HG03060 (cell line): ENCODE data around the gene ITPR3.

Source experiments
- ATAC-seq: cut with Tn5 transposase; IDR thresholded peaks from one replicate; pipeline ENCODE4 v1.9.1; 2021; ENCODE audit warnings: low read depth, moderate number of reproducible peaks; ENCODE audit not compliant: unreplicated experiment

The ITPR3 gene

DNA sequence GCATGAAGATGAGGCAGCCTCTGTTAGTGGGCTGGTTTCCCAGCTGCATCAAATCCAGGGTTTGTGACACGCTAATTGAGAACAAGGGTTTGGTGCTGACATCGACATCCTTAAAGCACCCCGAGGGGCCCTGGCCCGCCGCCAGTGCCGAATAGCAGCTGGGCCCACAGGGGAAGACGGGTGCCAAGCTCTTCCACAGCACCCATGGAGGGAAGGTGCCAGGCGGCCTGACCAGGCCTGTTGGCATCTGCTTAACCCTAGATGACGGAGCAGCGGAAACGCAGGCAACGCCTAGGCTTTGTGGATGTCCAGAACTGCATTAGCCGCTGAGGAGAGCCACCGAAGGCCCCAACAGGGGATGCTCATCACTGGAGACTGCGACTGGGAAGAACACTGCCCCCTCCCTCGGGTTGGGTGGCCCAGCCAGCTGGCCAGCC, 74.3 kb downstream of the ITPR3 start:
- ATAC-seq, result no peak

DNA sequence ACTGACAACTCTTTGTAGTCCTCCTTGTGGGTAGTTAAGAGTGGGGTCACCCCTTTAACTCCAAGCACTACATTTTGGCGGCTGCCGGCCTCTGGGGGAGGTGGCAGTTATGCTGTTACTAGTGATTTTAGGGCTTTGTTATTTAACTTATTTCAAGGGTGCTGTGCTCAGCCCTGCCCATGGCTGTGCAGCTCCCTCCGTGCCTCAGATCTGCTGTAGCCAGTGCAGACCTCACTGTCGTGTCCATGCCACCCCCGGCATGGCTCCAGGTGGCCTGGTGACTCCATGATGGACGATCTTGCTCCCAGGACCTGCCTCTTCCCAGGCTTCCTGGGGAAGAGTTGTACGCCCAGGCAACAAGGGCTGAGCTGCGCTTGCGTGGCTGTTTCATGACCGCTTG, 75.0 kb downstream of the ITPR3 start:
- ATAC-seq, result no peak

DNA sequence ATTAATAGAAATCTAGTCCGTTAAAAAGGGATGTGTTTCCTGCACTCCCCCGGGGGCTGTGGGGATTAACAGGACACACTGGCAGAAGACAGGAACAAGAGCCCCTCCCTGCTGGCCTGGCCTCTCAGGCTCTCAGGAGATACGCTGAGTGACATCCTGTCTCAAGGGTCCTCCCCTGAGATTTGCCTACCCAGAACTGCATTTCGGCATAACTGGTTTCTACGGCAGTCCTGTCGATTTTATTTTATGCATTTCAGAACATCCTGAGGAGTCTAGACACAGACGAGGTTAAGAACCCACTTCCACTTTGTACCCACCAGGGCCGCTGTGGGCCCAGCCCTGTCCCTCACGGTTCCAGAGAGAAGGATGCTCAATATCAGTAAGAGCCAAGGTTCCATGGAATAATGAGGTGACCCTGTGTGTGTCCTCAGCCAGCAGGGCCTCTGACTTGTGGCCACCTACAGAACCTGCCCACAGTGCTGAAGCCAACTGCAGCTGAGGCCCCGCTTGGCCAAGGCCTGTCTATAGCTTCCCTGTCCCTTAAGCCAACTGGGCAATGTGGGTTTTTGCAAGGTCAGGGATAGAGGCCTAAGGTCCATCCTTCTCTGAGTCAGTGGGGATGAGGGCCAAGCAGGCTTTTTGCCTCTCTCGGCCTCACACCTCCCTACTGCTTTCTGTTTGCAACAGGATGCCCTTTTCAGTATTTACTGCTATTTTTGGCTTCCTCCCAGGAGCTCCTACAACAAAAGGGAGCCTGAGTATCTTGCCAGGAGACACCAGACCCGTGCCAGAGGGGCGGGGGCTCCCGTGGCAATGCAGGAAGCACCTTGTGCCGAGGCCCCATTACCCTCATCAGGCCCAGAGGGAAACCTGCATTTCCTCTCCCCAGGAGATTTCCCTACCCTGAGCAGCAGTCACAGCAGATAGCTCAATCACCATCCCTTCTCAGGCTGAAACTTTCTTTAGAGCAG, 75.7 kb downstream of the ITPR3 start:
- no peak for ATAC-seq

DNA sequence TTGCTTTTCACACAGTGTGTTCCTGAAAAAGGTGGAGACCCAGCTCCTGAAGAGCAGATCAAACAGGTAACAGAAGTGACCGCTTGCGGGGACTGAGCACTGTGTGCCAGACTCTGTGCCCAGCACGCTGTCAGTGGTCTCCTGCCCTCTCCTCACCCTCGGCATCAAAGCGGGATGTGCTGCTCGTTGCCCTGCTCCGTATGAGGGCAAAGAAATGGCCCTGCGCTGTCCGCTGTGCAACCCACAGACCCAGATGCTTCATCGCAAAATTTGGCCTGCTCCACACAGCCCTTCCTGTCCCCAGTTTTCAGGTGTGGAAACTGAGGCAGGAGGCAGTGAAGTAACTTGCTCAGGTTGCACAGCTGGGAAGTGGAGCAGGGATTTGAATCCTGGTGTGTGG, 76.7 kb downstream of the ITPR3 start:
- ATAC-seq, result no peak

DNA sequence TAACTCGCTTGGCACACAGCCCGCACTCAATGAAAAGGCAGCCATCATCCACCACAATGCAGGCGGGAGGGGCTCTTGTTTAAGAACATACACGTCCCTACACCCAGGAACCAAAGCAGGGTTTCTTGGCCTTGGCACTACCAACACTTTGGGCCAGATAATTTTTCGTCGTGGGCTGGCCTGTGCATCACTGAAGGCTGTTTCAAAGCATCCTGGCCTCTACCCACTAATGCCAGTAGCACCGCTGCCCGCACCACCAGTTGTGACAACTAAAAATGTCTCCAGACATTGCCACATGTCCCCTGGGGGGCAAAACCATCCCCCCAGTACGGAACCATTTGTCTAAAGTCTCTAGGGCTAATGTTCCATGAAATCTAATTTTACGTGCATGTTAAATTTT, 77.4 kb downstream of the ITPR3 start:
- ATAC-seq, result no peak

DNA sequence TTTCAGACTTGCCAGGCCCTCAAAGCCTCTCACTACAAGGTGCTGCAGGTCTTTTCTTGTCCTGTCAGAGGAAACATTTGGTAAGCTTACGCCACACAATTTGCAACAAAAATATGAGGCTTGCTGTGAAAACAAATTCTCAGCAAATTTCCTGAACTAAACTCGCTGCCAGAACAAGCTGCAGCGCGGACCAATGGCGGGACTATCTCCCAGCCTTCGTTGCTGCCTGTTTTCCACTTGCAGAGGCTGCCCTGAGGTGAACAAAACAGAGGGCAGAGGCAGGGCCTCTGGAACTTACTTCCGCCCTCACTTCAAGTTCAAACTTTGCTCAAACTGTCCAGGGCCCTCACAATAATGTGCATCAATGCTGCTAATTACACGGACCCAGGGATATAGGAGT, 78.0 kb downstream of the ITPR3 start:
- ATAC-seq, result no peak

DNA sequence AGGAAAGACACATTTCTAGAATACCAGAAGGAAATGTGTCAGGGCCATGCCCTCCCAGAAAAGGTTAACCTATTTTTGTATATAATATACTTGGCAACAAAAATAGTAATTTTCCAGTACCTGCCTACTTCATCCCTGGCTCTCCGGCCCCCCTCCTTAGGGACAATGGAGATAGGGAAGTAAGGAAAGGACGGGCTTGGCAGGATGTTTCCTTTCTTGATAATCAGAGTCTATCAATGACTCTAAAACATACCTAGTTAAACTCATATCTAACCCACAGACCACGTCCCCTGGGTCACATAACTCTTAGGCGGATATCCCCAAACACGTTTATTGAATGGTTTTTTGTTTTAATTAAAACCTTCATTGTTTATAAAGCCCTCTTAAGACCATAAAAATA, 78.6 kb downstream of the ITPR3 start:
- ATAC-seq, result no peak

DNA sequence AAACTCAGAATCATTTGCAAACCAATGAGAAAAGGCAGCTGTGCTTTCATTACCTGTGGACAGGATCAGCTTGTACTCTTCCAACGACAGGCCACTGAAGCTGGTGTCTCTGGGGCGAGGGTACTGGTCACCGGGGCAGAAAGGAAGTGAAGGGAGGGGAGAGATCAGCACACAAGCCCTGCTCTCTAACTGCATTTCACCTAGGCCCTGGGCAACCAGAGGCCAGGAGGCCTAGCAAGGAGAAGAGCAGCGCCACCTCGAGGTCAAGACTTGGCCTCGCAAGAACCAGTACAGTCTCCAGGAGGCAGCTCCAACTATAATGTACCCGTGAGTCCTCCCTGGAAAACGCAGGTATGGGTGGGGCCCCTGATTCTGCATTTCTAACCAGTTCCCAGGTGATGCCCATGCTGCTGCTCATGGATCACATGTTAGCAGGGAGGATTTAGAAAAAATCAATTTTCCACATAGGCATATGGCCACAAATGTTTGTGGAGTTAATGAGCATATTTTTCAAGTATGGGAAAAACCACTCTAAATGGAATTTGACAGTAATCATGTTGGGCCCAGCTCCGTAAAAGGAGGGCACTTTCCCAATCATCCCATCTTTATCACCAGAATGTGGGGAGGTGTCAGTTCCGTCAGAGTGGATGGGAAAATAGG, 79.4 kb downstream of the ITPR3 start:
- ATAC-seq, result no peak

DNA sequence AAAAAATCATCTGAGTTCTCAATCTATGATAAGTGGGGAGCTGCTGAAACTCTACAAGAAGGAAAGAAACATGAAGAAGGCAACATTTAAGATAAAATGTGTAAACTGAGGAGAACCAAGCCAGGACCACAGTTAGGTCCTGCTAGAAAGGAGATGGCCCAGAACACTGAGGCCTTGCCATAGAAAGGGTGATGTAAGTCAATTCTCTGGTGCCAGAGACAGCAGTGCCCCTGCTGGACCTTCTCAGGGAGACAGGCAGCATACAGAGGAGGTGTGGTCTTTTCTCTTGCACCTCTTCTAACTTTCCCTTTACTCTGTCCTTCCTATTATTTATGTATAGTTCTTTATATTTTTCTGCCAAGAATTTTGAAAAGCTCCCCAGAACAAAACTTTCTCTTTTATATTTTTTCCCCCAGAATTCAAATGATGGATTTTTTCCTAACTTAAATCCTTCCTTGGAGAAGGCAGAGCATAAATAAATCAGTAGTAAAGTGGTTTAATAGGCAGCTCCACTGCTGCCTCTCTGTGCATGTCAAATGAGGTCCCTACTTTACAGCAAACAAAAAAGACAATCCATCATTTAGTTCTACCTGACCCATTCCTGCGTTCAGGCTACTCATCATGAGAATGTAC, 81.3 kb downstream of the ITPR3 start:
- no peak for ATAC-seq

DNA sequence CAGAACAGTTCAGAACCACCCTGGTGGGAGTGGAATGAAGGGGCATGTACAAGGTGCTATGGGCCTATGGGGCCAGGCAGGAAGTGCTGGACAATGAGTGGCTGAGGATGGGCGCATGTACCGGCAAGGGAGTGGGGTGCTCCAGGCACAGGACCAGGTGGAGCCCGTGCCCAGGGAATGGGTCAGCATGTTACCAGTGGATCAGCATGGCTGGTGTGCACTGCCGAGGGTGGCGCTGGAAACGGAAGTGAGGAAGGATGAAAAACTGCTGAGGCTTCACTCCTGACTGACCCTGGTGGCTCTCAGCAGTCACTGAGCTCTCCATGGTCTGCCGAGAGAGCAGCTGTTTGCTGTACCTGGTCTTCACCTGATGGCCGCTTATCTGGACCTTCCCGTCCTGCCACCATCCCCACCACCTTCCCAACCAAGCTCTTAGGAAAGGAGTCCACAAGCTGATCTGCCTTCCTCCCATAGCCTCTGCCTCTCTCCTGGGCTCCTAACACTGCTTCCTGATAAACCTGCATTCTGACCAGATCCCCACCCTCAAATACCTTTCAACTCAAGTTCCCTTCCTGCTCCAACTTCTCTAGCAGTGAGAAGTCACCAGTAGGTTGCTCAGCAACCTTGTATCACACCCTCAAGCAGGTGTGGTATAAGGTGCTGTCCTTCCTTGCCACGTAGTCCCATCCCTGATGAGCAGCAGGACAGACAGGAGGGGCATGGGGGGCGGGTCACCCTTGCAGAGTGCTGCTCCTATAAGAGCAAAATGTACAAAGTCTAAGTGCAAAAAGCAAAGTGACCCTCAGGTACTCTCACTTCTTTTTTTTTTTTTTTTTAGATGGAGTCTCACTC, 83.3 kb downstream of the ITPR3 start:
- ATAC-seq, result no peak

DNA sequence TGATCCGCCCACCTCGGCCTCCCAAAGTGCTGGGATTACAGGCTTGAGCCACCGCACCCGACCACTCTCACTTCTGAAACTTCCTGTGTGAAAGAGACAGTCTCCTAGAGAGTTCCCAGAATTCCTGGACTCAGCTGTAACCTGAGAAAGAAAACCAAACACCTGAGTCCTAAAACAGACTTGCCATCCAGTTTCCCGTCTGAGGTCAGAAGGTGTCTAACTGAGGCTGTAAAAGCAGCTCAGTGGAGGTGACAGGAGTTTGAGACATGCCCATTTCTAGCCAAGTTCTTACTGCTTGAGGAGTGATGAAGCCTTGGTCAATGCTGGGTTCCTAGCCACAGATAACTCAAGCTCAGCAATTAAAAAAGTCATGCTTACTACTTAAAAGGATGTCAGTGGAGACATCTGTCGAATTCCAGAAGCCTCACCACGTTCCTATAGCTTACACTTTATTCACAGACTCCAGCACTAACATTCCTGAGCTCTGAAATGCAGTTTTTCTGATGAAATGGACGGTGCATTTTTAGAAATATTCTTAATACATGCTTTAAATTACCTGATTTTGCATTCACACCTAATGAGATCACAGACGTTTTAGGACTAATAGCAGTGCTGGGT, 84.3 kb downstream of the ITPR3 start:
- no peak for ATAC-seq

DNA sequence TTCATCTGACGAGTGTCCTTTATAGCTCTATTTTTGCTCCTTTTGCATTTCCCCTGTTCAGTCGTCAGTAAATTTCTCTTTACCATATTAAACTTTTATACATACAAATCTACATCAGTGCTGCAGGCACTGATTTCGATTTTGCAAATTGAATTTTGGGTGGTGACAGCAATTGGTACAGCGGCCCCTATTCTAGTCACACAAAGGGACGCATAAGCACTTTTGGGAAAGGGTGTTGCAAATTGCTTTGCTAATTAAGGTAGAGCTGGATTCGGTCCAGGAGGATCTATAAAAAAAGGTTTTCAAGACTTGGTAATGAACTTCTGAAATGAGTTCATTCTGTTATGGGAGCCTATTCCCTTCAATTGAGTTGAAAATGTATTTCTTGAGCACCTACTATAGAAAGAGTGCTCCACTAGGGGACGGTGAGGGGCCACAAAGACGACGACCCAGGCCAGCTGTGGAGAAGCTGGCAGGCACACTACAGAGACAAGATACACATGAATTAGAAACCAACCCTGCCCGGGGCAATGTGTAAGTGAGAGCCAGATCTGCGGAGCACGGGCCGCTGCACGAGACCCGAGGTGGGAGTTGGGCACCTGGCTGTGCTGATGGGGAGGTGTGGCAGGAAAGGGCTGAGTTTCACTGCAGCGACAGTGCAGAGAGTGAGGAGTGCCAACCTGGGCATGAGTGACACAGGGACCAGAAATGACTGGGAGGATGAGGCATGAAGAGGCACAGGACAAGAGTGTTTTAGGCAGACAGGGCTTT, 85.0 kb downstream of the ITPR3 start:
- ATAC-seq, result no peak

DNA sequence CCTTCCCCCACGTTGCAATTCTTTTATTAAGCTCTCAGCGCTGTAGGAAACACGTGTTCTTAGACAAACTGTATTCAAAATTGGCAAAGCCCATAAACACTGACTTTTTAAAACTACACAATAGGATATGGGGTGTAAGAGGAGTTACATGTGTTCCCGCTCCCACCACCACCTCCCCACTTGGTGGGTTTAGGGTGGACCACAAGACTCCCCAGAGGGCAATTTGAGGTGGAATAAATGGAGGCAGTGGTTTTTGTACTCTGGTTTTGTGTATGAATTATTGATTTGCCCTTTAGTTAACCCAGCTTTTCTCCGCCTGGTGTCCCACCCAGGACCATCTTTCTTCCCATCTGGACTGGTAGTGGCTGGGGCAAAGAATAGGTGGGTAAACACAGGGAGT, 86.6 kb downstream of the ITPR3 start:
- no peak for ATAC-seq

DNA sequence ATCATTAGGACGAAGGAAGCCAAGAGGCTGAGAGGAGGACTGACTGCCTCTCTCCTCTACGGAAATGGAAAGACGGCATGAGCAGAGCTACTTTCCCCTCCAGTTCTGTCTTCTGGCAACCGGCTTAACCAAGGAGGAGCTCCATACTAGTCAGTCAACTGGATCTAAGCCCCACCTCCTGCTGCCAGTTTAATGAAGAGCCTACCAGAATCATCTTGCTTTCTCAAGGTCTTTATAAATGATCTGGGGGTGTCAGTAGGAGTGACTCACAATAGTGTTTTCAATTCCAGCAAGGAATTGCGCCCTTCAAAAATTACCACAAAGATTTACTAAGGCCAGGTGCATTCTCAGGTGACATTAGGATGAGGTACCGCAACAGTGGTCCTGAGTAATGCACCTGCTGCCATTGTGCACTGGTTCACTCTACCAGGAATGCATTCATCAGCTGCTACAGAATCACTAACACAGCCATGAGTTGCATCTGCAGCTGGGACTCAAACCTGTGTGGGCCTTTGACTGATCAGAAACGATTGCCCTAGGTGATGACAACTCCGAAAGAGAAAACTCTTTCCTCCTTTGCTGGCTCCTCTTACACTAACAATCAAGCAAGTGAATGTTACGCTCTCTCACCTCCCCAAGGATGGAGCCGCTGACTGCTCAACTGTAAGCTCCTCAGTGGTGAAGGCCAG, 87.5 kb downstream of the ITPR3 start:
- no peak for ATAC-seq

DNA sequence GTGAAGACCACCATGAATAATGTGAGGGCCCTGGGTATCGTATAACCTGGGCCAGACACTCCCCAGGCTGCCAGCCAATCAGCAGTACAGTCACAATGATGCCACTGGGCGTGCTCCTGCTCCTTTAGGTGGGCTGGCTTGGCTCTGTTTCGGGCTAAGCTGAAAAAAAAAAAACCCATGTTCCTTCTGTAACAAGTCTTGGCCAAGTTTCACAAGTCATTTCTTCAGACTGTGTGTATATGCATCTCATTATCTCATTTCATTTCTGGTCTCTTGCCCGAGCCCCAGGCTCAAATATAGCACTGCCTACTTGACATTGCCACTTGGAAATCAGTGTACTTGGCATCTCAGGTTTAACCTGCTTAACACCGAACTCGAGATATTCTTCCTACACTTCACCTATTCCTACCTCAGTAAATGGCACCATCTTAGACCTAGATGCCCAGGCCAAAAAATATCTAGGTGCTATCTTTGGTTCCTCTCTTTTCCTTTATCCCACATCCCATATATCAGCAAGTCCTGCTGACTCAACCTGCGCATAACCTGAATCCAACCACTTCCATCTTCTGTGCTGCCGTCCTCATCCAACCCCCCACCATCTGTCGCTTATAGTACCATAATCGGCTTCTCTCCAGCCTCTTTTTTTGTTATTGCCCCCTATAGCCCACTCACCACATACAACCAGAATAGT, 88.6 kb downstream of the ITPR3 start:
- ATAC-seq, result no peak

DNA sequence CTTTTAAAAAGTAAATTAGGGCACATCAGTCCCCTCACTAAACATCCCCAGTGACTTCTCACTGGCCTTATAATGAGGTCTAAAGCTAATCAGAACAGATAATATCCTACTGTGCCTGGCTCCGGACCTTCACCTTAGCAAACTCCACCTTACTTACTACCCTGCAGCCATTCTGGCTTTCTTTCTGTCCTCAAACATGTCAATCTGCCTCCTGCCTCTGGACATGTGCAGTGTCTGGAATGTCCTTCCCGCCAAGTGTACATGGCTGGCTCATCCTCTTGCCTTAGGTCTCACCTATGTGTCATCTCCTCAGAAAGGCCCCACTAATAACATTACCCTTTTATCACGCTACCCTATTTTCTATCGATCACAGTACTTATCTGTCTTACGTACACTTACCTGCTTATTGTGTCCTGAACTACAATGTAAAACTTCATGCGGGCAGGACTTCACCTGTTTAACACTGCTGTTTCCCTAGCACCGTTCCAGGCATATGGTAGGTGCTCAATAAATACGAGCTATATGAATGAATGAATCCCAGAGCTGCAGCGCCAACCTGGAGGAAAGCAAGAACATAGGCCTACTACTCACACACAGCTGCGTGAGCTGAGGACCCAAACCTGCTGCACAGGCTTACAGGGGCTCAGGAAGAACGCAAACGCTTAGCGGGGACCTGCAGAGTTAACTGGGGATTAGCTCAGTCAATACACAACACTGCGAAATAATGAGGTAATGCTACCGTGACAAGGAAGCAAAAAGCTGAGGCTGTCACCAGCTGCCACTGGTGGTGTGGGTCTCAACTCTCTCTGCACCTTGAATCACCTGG, 89.4 kb downstream of the ITPR3 start:
- no peak for ATAC-seq
